Measurements from ENCODE around the gene ZNF804A. TPM values are rescaled to one million over a fixed set of nuclear protein-coding genes. Genes with fewer than 3 reads are reported as not detected.

Gene ZNF804A
- total and polyA plus RNA-seq, 2 of the 8 experiments (the other 6 are each of a cell fraction or from before 2014, with no cell fraction given), result 0.02 TPM; not detected in 1

- WGBS, 2 experiments (ENCODE audit: extremely low coverage in 1 of 2, insufficient coverage in 1 of 2, insufficient read length in 1 of 2, insufficient replicate concordance in 2 of 2, low coverage in 1 of 2, low lambda C conversion rate in 2 of 2, missing lambda C conversion rate in 1 of 2), result 85% methylated on average over 1 of the region's 1 CpG; no CpG with 5 or more reads in 1 of the 2 experiments
- Histone ChIP-seq H4K8ac (ENCODE audit: extremely low read depth, insufficient read depth, low read length) (no peak overlapping the region), H3K27me3 (replicated peaks in 1 of 4; ENCODE audit: control insufficient read depth in 3 of 4, extremely low read depth in 1 of 4, insufficient read depth in 3 of 4, low read length in 3 of 4) (no peaks in the 10 kb centered on the region), H3K23me2 (ENCODE audit: low read depth, low read length) (no peaks in the 10 kb centered on the region), H3K9me3 (ENCODE audit: insufficient read depth in 2 of 2, low read depth in 1 of 2, low read length in 1 of 2) (no peaks in the 10 kb centered on the region), H2BK120ac (replicated peaks; ENCODE audit: low read depth, low read length) (no peak overlapping the region), H2BK12ac (ENCODE audit: low read depth, low read length) (no peak overlapping the region), H3K14ac (ENCODE audit: insufficient read length) (no peak overlapping the region), H3K9ac (replicated peaks in 1 of 4; ENCODE audit: extremely low read depth in 1 of 4, low read depth in 3 of 4, low read length in 3 of 4) (no peak overlapping the region), H2BK20ac (ENCODE audit: low read length) (no peak overlapping the region), H2BK15ac (ENCODE audit: low read length) (no peak overlapping the region), H4K20me1 (replicated peaks in 1 of 2; ENCODE audit: control insufficient read depth in 1 of 2, insufficient read depth in 2 of 2, low read length in 2 of 2) (no peaks in the 10 kb centered on the region), H3K56ac (replicated peaks; ENCODE audit: insufficient read length, low read depth, low read length) (no peak overlapping the region), H4K5ac (ENCODE audit: insufficient read length, low read depth, low read length) (no peak overlapping the region), H4K91ac (replicated peaks; ENCODE audit: insufficient read length, low read length) (no peak overlapping the region), H3K36me3 (ENCODE audit: control insufficient read depth in 2 of 4, insufficient read depth in 4 of 4, low read length in 3 of 4) (no peaks in the 10 kb centered on the region), H3K79me1 (ENCODE audit: low read depth, low read length) (no peaks in the 10 kb centered on the region), H3K79me2 (ENCODE audit: control insufficient read depth in 1 of 2, insufficient read depth in 2 of 2, low read length in 2 of 2) (no peaks in the 10 kb centered on the region), H3K4me3 (ENCODE audit: extremely low read depth in 1 of 4, insufficient read depth in 2 of 4, low read depth in 3 of 4, low read length in 4 of 4) (no peak overlapping the region), H3K4ac (replicated peaks; ENCODE audit: insufficient read length, low read depth, low read length) (no peak overlapping the region), H3K23ac (ENCODE audit: insufficient read length) (no peak overlapping the region), H2AFZ (ENCODE audit: low read length) (no peak overlapping the region), H3K4me1 (replicated peaks in 1 of 4; ENCODE audit: control insufficient read depth in 3 of 4, insufficient read depth in 4 of 4, low read length in 3 of 4) (no peaks in the 10 kb centered on the region), H2BK5ac (ENCODE audit: low read depth, low read length) (no peak overlapping the region), H2AK5ac (ENCODE audit: low read depth, low read length) (no peak overlapping the region), H3K18ac (ENCODE audit: extremely low read depth, low read length) (no peak overlapping the region), H3K27ac (ENCODE audit: low read depth, low read length) (no peak overlapping the region), H3K4me2 (ENCODE audit: insufficient read depth in 1 of 2, low read depth in 2 of 2, low read length in 2 of 2) (no peak overlapping the region)
- no peak for DNase-seq (ENCODE audit: low read depth in 1 of 2, low spot score in 2 of 2)
- FAIRE-seq, result no peak
- CTCF ChIA-PET (ENCODE audit: partially characterized antibody), result no interaction called here
- POLR2A ChIA-PET (ENCODE audit: partially characterized antibody), result no interaction called here
- TF ChIP-seq CHD1 (IDR thresholded peaks at IDR 0.05; ENCODE audit: low read depth, low read length), result no peak
- no peak for TF ChIP-seq SP2 (IDR thresholded peaks at IDR 0.05; ENCODE audit: low read length)
- no peak for TF ChIP-seq SIRT6 (IDR thresholded peaks at IDR 0.05; ENCODE audit: low read length)
- TF ChIP-seq KDM4A (IDR thresholded peaks at IDR 0.05; ENCODE audit: low read depth, low read length, severe bottlenecking), result no peak
- TF ChIP-seq SIN3A (conservative IDR thresholded peaks at IDR 0.05 in 1 of 2, IDR thresholded peaks at IDR 0.05 in 1 of 2; ENCODE audit: low read depth in 1 of 2, low read length in 2 of 2), result no peak
- no peak for TF ChIP-seq BCL11A (IDR thresholded peaks at IDR 0.05; ENCODE audit: low read depth in 2 of 2, low read length in 2 of 2)
- no peak for TF ChIP-seq SUZ12 (IDR thresholded peaks at IDR 0.05; ENCODE audit: low read length)
- no peak for TF ChIP-seq SAP30 (IDR thresholded peaks at IDR 0.05; ENCODE audit: insufficient read depth, insufficient replicate concordance, low read length)
- no peak for TF ChIP-seq TAF1 (IDR thresholded peaks at IDR 0.05; ENCODE audit: low read depth, low read length)
Observed at GRCh38 chr2:184923751-184924150, 325.4 kb downstream of the ZNF804A start.

Data from H1 (cell line).